Heart right ventricle (tissue), 16 donors: ENCODE data around the gene GPR179. TPM values are rescaled to one million over a fixed set of nuclear protein-coding genes. Genes with fewer than 3 reads are reported as not detected.

ENCODE experiments used
- ATAC-seq, 8 donors: fragments of 200-7000 bp; cut with Tn5 transposase; one replicate each; pipeline ENCODE4 v1.9.1; 2020; ENCODE audit warnings: mild to moderate bottlenecking in 8 of 8, moderate library complexity in 8 of 8, moderate number of reproducible peaks in 1 of 8
- DNase-seq, 2 donors: peaks; one replicate each; pipeline ENCODE4 v3.0.0-alpha.2; 2020
- H3K27ac ChIP-seq, 10 donors: fragments of 200-600 bp; sonication (generic) in 2 of 10; one replicate each; pipeline versions ENCODE4 v1.5.0 to v1.8.0; 2020 to 2022; ENCODE audit warnings: mild to moderate bottlenecking in 3 of 10
- H3K27me3 ChIP-seq, 7 donors: fragments of 200-600 bp; one replicate each; pipeline ENCODE4 v1.8.0; 2021 to 2022; ENCODE audit warnings: mild to moderate bottlenecking in 2 of 7
- H3K36me3 ChIP-seq, 9 donors: fragments of 200-600 bp; sonication (generic) in 1 of 9; one replicate each; pipeline versions ENCODE4 v1.5.0 to v1.8.0; 2020 to 2022; ENCODE audit warnings: mild to moderate bottlenecking in 2 of 9
- H3K4me1 ChIP-seq, 9 donors: fragments of 200-600 bp; sonication (generic) in 1 of 9; one replicate each; pipeline versions ENCODE4 v1.5.0 to v1.8.0; 2020 to 2022; ENCODE audit warnings: mild to moderate bottlenecking in 4 of 9
- H3K4me3 ChIP-seq, 10 donors: fragments of 200-600 bp; sonication (generic) in 2 of 10; one replicate each; pipeline versions ENCODE4 v1.5.0 to v1.8.0; 2020 to 2022; ENCODE audit warnings: mild to moderate bottlenecking in 7 of 10, moderate library complexity in 2 of 10
- H3K9me3 ChIP-seq, 11 donors: fragments of 200-600 bp in 10 of 11; sonication (generic) in 2 of 11; one replicate each; pipeline versions ENCODE4 v1.5.0 to v1.8.0; 2013 to 2022; ENCODE audit warnings: mild to moderate bottlenecking in 2 of 11, control low read depth in 1 of 11, moderate library complexity in 1 of 11
- CTCF ChIP-seq, 9 donors: fragments of 200-600 bp; sonication (generic) in 2 of 9; IDR thresholded peaks; one replicate each; pipeline versions ENCODE4 v1.5.0 to v1.8.0; 2021 to 2022; ENCODE audit warnings: antibody characterized with exemption in 9 of 9, mild to moderate bottlenecking in 5 of 9, moderate library complexity in 1 of 9
- WGBS, 2 donors: extraction: QIAGEN DNeasy Blood & Tissue Kit; methylation state at CpG; one replicate each; pipeline ENCODE4 v1.1.7; 2013; ENCODE audit warnings: inconsistent platforms in 1 of 2; 5-methylcytosine and 5-hydroxymethylcytosine counted together
- intact Hi-C, 10 donors: fragments of 100-400 bp; cut with DNase I; formaldehyde crosslinking; loops; one replicate each; pipeline versions ENCODE4 v1.11.1 to v1.14.2; 2022
- polyA plus RNA-seq, 2 donors: library from polyadenylated mRNA; stranded (reverse); fragments of 200-250 nt; gene quantifications; one replicate each; pipeline ENCODE4 v1.2.3, GENCODE V29; 2013
- total RNA-seq, 10 donors: library from RNA; stranded (reverse); fragmentation: NEBNext Ultra II Directional in 3 of 10; extraction: Animal tissue kit (Norgen Biotek cat#: 25700) in 3 of 10; gene quantifications; one replicate each; pipeline versions ENCODE4 v1.2.1 to v1.2.4, GENCODE V29; 2021 to 2023
- donor health status: Arrhythmogenic right ventricular cardiomyopathy.
- donor health status: ischemic (EF 13 %, LVEDD 7.1; RV severe dilation, severe dysfunction).
- donor health status: healthy with polysubstance abuse.
- donor health status: DM: no; HTN: yes; CAD: no.
- donor health status: DM: no; HTN: no; CAD: no.
- donor health status: ischemic (EF 25% LVEDD 6.9; RV normal size, moderate dysfunction).
- donor health status: ischemic (EF 25% LVEDD 5.7; RV mildly dilated, moderate dysfunction).
- donor health status: healthy.
- donor health status: DM: yes; HTN: yes; CAD: no.
- donor health status: Ischemic cardiomyopathy.
- donor health status: ischemic (EF 35%, LVEDD 5.7; RV mildly dilated, moderate dysfunction).
- donor health status: nonischemic (EF 11% LVEDD 7.7; RV severe dilation, severe dysfunction).
- donor health status: DM: yes; HTN: yes; CAD: no.
- donor health status: PGD.
- donor health status: ischemic (EF 29% LVEDD 5.4; RV normal size, mild dysfunction).
- donor health status: nonischemic (EF 23%, LVEDD 6.1; RV moderate dilation, normal function).

Gene GPR179
- total and polyA plus RNA-seq, 12 donors = under 0.01 to 0.22 (median 0.06) TPM; not detected in 2

GRCh38 chr17:38350035-38350434 is 6.3 kb upstream of the GPR179 start:
- WGBS, 2 donors = 96 to 97% methylated on average over 2 of the region's 2 CpGs
- Histone ChIP-seq H3K27me3 (peaks cover 0 to 6% (median 0%) of the 10 kb centered on the region in 7 donors), H3K27ac (no peak overlapping the region), H3K36me3 (no peaks in the 10 kb centered on the region), H3K4me3 (no peak overlapping the region), H3K9me3 (no peaks in the 10 kb centered on the region), H3K4me1 (peaks cover 0 to 34% (median 21%) of the 10 kb centered on the region in 9 donors)
- intact Hi-C loops = loop anchor here in 3 of 10 donors (1.0 to 10.0 kb wide), 3 partner anchors 64 to 845 kb away; partner anchors contain the start of gene CACNB1 (in 1 of the 3)
- ATAC-seq = no peak
- TF ChIP-seq CTCF (IDR thresholded peaks at IDR 0.05) = no peak
- no peak for DNase-seq

- H3K27ac ChIP-seq = no peak overlapping the region
These were observed 5.5 kb upstream of the GPR179 start for GRCh38 chr17:38349097-38349730.

GRCh38 chr17:38345743-38346142 is 2.0 kb upstream of the GPR179 start:
- intact Hi-C loops = no loop called here
- Histone ChIP-seq H3K27me3 (peaks cover 0 to 14% (median 0%) of the 10 kb centered on the region in 7 donors), H3K4me3 (no peak overlapping the region), H3K4me1 (peaks cover 0 to 13% (median 0%) of the 10 kb centered on the region in 9 donors), H3K36me3 (no peaks in the 10 kb centered on the region), H3K9me3 (no peaks in the 10 kb centered on the region), H3K27ac (no peak overlapping the region)
- no peak for DNase-seq
- no peak for TF ChIP-seq CTCF (IDR thresholded peaks at IDR 0.05)
- ATAC-seq = no peak
- WGBS, 2 donors = 93 to 96% methylated on average over 7 of the region's 7 CpGs

More at GRCh38 chr17:38349097-38349730, 5.5 kb upstream of the GPR179 start:
- 13 to 17% methylated on average over 8 of the region's 8 CpGs for WGBS, 2 donors
- DNase-seq (peak; percentile 84 to 87), ATAC-seq (peak; percentile 25 to 68 (median 50))
- H3K4me1 ChIP-seq = peaks cover 0 to 26% (median 13%) of the 10 kb centered on the region in 9 donors
- no peaks in the 10 kb centered on the region for H3K36me3 ChIP-seq
- no peak overlapping the region for H3K4me3 ChIP-seq
- TF ChIP-seq CTCF (IDR thresholded peaks at IDR 0.05) = peak; percentile 79 to 96 (median 92)
- H3K27me3 ChIP-seq = peaks cover 0 to 8% (median 0%) of the 10 kb centered on the region in 7 donors
- H3K9me3 ChIP-seq = no peaks in the 10 kb centered on the region
- intact Hi-C loops = loop anchor here in 7 of 10 donors (1.0 to 2.0 kb wide), 3 partner anchors 65 to 66 kb away; no protein-coding TSS in a partner anchor

DNA sequence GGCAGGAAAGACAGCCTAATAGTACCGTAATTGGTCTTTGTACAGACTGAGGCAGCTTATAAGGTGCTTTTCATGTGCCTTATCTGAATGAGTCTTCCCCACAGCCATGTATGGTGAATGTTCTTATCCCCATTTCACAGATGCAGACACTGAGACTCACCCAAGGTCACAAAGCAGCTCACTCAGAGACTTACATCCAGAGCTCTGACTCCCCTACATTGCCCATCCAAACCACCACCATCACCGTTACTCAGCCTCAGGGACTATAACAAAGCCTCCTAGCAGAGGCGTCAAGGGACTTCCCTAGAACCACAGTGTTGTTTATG is 627 bp upstream of the GPR179 start:
- intact Hi-C loops = loop anchor here in 1 of 10 donors (5.0 kb wide), 1 partner anchor 73 kb away; no protein-coding TSS in a partner anchor
- no peak for DNase-seq
- H3K27me3 ChIP-seq = peaks cover 0 to 14% (median 0%) of the 10 kb centered on the region in 7 donors

More for the DNA sequence above, 627 bp upstream of the GPR179 start:
- Histone ChIP-seq H3K27ac (no peak overlapping the region), H3K4me1 (peaks cover 0 to 13% (median 0%) of the 10 kb centered on the region in 9 donors), H3K4me3 (no peak overlapping the region), H3K36me3 (no peaks in the 10 kb centered on the region), H3K9me3 (no peaks in the 10 kb centered on the region)
- ATAC-seq = no peak
- 82 to 91% methylated on average over 3 of the region's 3 CpGs for WGBS, 2 donors
- no peak for TF ChIP-seq CTCF (IDR thresholded peaks at IDR 0.05)
